Stimulated activated naive CD8-positive, alpha-beta T cell treated with anti-CD3 and anti-CD28 coated beads, Interleukin-15, Interleukin-2, amounts not matched to agents 100 ng/mL and 50 ng/mL, for 24 hours (primary cell): Measurements from ENCODE around the gene OPCML.

Experiments used
- H3K27ac Mint-ChIP-seq: one replicate; pipeline ENCODE4 v1.8.0; 2021; ENCODE audit warnings: mild to moderate bottlenecking, mixed read lengths
- H3K27me3 Mint-ChIP-seq: one replicate; pipeline ENCODE4 v1.8.0; 2021; ENCODE audit warnings: mixed read lengths
- H3K36me3 Mint-ChIP-seq: one replicate; pipeline ENCODE4 v1.8.0; 2021; ENCODE audit warnings: low read depth, mixed read lengths
- H3K4me1 Mint-ChIP-seq: one replicate; pipeline ENCODE4 v1.8.0; 2021; ENCODE audit warnings: low read depth, mixed read lengths
- H3K4me3 Mint-ChIP-seq: one replicate; pipeline ENCODE4 v1.8.0; 2021; ENCODE audit warnings: mild to moderate bottlenecking, mixed read lengths
- H3K9me3 Mint-ChIP-seq: one replicate; pipeline ENCODE4 v1.8.0; 2021; ENCODE audit warnings: mixed read lengths

Gene OPCML

DNA sequence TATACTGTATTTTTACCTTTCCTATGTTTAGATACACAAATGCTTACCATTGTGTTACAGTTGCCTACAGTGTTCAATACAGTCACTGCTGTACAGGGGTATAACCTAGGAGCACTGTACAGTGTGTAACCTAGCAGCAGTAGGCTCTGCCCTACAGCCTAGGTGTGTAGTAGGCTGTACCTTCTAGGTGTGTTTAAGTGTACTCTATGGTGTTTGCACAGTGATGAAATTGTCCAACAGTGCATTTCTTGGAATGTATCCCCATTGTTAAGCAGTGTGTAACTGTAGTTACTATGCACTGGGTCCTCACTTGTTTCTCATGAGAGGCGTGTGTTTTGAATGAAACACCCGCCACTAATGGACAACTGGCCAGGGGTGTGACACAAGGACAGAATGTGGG is 269.0 kb downstream of the OPCML start:
- Mint-ChIP-seq H3K9me3 (no peaks in the 10 kb centered on the region), H3K27ac (no peak overlapping the region), H3K4me1 (no peaks in the 10 kb centered on the region), H3K4me3 (no peak overlapping the region), H3K36me3 (no peaks in the 10 kb centered on the region), H3K27me3 (peaks cover 6% of the 10 kb centered on the region)

DNA sequence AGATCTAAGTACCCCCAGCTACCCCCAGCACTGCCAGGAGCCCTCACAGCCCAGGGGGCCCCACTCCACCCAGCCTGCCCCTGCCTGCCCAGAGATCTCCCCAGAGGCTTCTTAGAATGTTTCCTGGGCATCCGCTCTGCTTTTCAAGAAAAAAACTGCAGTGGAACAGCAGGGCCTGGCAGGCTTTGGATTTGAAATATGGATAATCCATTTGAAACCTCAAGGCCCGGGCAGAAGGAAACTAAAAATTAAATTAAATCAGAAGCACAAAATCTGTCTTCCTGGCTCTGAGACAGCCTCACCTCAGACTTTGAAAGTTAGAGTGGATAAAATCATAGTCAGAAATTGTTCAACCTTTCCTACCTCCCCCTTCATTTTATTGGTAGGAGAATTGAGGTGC is 273.6 kb downstream of the OPCML start:
- Mint-ChIP-seq H3K27ac (no peak overlapping the region), H3K36me3 (no peaks in the 10 kb centered on the region), H3K4me1 (no peaks in the 10 kb centered on the region), H3K4me3 (no peak overlapping the region), H3K9me3 (peaks cover 10% of the 10 kb centered on the region), H3K27me3 (no peaks in the 10 kb centered on the region)

DNA sequence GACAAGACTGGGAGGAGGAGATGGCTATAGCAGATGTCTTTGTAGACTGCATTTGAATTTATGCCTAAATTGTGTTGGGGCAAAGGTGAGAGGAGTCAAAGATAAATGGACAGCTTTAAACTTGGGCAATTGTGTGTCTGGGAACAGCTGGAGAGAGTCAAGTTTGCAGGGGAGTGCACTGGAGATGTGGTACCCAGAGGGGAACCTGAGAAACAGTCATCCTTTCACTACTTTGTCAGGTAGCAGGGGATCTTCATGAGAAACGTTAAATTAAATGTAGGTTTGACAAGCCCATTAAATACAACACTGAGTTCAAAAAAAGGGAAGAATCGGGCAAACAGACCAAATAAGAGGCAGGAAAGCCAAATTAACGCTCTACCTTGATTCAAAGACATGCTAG is 277.7 kb downstream of the OPCML start:
- no peaks in the 10 kb centered on the region for H3K4me1 Mint-ChIP-seq
- no peaks in the 10 kb centered on the region for H3K27me3 Mint-ChIP-seq
- H3K27ac Mint-ChIP-seq: no peak overlapping the region
- no peaks in the 10 kb centered on the region for H3K36me3 Mint-ChIP-seq
- peaks cover 11% of the 10 kb centered on the region for H3K9me3 Mint-ChIP-seq
- H3K4me3 Mint-ChIP-seq: no peak overlapping the region

DNA sequence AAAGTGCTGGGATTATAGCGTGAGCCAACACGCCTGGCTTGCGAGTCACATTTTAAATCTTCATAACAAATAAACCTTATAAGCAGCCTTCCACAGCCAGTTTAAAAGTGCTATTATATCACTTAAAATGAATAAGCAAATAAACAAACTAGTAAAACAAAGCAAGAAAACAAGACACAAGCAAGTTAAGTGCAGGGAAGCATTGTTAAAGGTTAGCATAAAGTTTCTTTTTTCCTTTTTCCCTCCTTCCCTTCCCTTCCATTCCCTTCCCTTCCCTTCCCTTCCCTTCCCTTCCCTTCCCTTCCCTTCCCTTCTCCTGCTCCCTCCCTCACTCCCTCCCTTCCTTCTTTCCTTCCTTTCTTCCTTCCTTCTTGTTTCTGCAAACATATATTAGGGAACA is 278.7 kb downstream of the OPCML start:
- no peak overlapping the region for H3K27ac Mint-ChIP-seq
- no peak overlapping the region for H3K4me3 Mint-ChIP-seq
- no peaks in the 10 kb centered on the region for H3K27me3 Mint-ChIP-seq
- no peaks in the 10 kb centered on the region for H3K36me3 Mint-ChIP-seq
- no peaks in the 10 kb centered on the region for H3K4me1 Mint-ChIP-seq
- H3K9me3 Mint-ChIP-seq: peaks cover 11% of the 10 kb centered on the region

DNA sequence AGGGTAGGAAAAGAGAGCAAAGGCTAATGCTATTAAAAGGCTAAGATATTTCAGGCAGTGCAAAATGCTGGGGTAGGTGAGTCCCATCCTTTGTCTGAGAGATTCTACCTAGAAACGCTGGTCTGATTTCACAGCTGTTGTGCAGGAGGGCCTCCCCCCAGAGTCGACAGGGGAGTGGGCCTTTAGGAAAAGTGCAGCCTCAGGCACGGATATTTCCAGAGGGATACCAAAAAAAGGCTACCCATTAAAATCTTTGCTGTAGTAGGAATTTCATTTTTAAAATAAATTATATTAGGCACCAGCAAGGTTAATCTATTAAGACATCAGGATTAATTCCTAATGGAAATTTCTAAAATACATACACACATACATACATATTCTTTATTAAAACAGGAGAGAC is 280.5 kb downstream of the OPCML start:
- H3K36me3 Mint-ChIP-seq: no peaks in the 10 kb centered on the region
- H3K4me1 Mint-ChIP-seq: no peaks in the 10 kb centered on the region
- H3K27me3 Mint-ChIP-seq: no peaks in the 10 kb centered on the region
- peaks cover 11% of the 10 kb centered on the region for H3K9me3 Mint-ChIP-seq
- no peak overlapping the region for H3K4me3 Mint-ChIP-seq
- H3K27ac Mint-ChIP-seq: no peak overlapping the region

DNA sequence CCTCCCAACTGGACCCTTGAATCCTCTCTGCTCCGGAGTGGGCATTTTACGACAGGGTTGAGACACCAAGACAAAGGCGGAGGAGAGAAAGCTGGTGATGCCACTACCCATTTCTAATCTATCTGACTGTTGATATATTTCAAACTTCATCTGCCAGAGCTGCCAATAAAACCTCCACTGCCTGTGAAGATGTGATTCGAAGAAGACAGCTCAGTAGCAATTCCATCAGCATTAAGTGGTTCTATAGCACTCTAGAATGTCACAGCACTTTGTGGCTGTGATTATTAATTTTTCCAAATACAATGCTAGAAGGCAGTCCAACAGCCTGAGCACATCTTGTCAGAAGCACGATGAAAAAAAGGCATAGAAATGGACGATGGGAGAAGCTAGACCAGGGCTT is 282.8 kb downstream of the OPCML start:
- H3K36me3 Mint-ChIP-seq: no peaks in the 10 kb centered on the region
- H3K27ac Mint-ChIP-seq: no peak overlapping the region
- no peak overlapping the region for H3K4me3 Mint-ChIP-seq
- peaks cover 5% of the 10 kb centered on the region for H3K9me3 Mint-ChIP-seq
- no peaks in the 10 kb centered on the region for H3K4me1 Mint-ChIP-seq
- H3K27me3 Mint-ChIP-seq: no peaks in the 10 kb centered on the region

DNA sequence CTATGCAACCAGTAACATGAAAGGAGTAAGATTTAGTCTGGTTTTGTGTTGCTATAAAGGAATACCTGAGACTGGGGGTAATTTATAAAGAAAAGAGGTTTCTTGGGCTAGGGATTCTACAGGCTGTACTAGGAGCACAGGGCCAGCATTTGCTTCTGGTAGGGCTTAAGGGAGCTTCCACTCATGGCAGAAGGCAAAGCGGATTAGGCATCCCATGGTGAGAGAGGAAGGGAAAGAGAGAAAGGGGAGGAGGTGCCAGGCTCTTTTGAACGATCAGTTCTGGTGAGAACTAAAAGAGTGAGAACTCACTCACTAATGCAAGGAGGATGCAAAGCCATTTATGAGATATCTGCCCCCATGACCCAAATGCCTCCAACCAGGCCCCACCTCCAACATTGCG is 283.2 kb downstream of the OPCML start:
- Mint-ChIP-seq H3K4me3 (no peak overlapping the region), H3K27ac (no peak overlapping the region), H3K36me3 (no peaks in the 10 kb centered on the region)

DNA sequence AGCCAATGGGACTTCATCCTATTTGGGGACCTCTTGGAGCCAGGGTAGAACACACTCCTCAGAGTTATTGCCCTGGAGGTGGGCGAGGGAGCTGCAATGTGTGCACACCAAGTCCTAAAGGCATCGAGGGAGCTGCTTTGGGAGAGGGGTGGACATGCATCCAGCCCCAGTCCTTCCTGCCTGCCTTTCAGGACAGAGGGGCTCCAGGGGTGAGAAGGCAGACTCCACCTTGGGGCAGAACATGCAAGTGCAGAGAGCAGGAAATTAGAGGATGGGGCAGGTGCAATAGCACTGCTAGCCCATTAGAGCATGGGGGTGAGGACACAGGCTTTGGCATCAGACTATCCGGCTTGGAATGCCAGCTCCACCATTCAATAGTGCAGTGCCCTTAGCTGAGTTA is 288.5 kb downstream of the OPCML start:
- Mint-ChIP-seq H3K27me3 (no peaks in the 10 kb centered on the region), H3K36me3 (no peaks in the 10 kb centered on the region), H3K9me3 (peaks cover 5% of the 10 kb centered on the region), H3K4me3 (no peak overlapping the region), H3K27ac (no peak overlapping the region), H3K4me1 (no peaks in the 10 kb centered on the region)

More for the DNA sequence above, 283.2 kb downstream of the OPCML start:
- H3K9me3 Mint-ChIP-seq: peaks cover 3% of the 10 kb centered on the region
- H3K27me3 Mint-ChIP-seq: no peaks in the 10 kb centered on the region
- H3K4me1 Mint-ChIP-seq: no peaks in the 10 kb centered on the region

DNA sequence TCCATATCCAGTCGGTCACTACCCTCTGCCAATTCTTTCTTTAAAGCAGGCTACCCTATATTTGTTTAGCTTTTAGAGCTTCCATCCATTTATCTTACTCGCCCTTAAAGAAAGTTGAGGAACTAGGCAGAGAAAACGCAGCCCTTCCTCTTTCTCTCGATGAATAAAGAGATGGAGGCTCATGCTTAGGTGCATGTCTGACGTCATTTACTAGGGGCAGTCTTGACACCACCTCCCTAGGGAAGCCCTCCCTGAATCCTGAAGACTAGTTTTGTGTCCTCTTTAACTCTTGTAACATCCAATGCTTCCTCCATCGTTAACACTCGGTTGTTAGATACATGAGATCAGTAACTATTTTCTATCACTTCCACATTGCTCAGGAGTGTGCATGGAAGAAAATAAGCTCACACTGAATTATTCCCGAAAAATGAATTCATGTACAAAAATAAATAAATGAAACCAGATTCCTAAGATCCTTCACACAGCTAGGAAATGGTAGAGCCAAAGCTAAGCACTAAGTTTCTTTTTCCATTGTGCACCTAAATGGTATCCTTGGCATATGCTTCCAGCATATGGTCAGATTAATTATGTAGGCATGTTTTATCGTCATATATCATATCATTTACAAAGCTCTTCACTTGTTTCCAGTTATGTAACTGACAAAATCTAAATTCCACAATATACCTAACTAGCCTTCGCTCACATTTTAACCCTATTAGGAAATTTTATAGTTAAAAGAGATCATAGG is 291.2 kb downstream of the OPCML start:
- Mint-ChIP-seq H3K27me3 (no peaks in the 10 kb centered on the region), H3K4me1 (no peaks in the 10 kb centered on the region), H3K9me3 (peaks cover 5% of the 10 kb centered on the region), H3K4me3 (no peak overlapping the region), H3K36me3 (no peaks in the 10 kb centered on the region), H3K27ac (no peak overlapping the region)

DNA sequence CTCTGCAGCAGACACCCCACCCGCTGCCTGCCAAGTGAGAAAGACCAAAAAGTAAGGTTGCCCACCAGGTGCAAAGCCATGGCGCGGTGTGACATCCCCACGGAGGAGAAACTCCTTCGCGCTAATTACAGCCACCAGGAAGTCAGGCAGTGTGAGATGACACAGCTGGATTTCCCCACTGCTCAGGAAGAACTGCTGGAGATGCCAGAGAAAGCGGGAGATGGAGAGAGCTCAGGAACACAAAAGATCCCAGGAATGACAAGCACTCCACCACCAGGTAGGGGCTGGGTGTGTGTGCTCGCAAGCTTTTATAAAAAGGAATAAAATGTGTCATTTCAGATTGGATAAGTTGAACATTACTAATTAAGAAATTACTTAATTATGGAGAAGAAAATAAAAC is 292.7 kb downstream of the OPCML start:
- Mint-ChIP-seq H3K9me3 (peaks cover 5% of the 10 kb centered on the region), H3K27me3 (no peaks in the 10 kb centered on the region), H3K4me1 (no peaks in the 10 kb centered on the region), H3K36me3 (no peaks in the 10 kb centered on the region), H3K4me3 (no peak overlapping the region), H3K27ac (no peak overlapping the region)

DNA sequence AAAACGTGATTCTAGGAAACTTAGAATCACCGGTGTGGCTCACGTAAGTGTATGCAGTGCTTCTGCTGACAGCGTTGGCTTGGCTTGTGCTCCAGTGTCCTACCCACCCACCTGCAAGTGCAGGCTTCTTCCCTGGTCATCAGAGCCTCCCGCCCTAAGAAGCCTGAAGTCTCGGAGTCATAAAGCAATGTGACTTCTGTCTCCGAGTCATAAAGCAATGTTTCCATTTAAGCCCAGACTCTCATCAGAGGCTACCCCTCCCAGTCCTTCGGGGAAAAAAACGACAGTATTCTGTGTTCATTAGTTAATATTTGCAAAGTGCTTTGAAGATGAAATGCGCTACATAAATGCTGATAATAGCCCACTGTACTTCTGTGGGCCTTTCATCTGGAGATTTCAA is 293.8 kb downstream of the OPCML start:
- H3K4me1 Mint-ChIP-seq: no peaks in the 10 kb centered on the region
- no peaks in the 10 kb centered on the region for H3K36me3 Mint-ChIP-seq
- H3K9me3 Mint-ChIP-seq: peaks cover 5% of the 10 kb centered on the region
- no peak overlapping the region for H3K27ac Mint-ChIP-seq
- H3K4me3 Mint-ChIP-seq: no peak overlapping the region
- no peaks in the 10 kb centered on the region for H3K27me3 Mint-ChIP-seq

DNA sequence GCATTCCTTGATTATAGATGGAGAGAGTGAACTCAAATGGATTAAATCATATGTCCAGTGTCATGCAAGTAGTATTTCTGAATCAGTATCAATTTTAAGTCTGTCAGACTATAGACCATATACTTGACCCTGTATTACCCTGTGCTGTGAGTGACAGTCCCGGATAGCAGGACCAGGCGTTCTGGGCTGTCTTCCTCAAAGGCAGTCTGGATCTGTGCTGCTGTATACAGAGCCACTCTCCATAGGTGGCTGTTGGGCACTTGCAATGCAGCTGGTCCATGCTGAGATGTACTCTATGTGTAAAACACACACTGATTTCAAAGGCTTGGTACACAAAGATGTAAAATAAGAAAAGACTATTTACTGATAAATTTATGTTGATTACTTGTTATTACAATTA is 294.3 kb downstream of the OPCML start:
- H3K4me3 Mint-ChIP-seq: no peak overlapping the region
- H3K27me3 Mint-ChIP-seq: no peaks in the 10 kb centered on the region
- no peak overlapping the region for H3K27ac Mint-ChIP-seq
- no peaks in the 10 kb centered on the region for H3K4me1 Mint-ChIP-seq
- peaks cover 5% of the 10 kb centered on the region for H3K9me3 Mint-ChIP-seq
- no peaks in the 10 kb centered on the region for H3K36me3 Mint-ChIP-seq

DNA sequence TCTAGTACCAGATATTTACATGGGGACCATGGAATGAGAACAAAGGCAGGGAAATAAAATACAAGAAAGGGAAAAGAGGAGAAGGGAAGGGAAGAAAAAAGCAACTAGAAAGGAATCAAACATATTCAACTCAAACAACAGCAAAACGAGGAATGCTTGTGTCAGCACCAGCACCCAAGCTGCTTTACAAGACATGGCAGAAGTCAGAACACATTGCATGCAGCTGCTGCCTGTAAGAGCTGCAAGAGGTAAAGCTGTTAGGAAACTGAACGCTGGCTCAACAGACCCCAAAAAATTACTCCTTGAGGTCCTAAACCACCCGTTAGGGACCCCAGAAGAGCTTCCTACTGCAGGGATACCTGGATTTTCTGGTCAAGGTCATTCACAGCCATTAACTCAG is 296.9 kb downstream of the OPCML start:
- Mint-ChIP-seq H3K4me3 (no peak overlapping the region), H3K27ac (no peak overlapping the region), H3K9me3 (peaks cover 2% of the 10 kb centered on the region), H3K4me1 (no peaks in the 10 kb centered on the region), H3K36me3 (no peaks in the 10 kb centered on the region), H3K27me3 (no peaks in the 10 kb centered on the region)

DNA sequence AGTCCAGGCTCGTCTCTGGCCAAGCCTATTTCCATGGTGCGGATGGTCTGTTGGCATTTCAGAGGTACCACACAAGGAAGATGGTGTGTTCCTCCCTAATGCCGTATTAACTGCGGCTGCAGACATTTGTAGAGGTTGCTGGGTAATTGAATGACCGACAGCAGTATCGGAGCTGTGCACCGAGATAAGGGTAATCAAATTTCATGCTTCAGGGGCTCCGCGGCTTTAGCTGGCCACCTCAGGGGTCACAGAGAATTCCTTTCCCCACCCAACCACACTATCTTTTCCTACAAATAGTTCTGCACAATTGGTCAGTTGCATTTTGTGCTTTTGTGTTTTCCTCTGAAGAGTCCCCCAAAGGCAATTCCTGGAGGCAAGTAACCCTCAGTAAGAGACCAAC is 297.4 kb downstream of the OPCML start:
- Mint-ChIP-seq H3K36me3 (no peaks in the 10 kb centered on the region), H3K4me3 (no peak overlapping the region), H3K27ac (no peak overlapping the region), H3K4me1 (no peaks in the 10 kb centered on the region), H3K9me3 (no peaks in the 10 kb centered on the region), H3K27me3 (no peaks in the 10 kb centered on the region)

DNA sequence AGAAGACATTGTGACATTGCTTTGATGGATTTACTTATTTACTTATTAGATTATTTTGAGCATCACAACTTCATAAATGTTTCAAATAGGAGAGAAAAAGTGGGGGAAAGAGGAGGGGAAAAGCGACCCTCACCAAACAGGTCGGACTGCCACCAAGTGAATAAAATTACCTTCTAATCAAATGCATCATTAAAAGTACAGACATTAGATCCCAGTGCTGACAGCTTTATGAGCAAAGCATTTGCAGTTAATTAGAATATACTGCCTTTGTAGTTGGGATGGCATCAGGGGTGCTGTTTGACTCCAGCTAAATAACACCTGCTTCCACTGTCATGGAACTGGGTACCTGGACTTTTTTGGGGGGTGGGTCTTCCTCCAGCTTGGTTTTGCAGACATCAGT is 299.6 kb downstream of the OPCML start:
- H3K36me3 Mint-ChIP-seq: no peaks in the 10 kb centered on the region
- no peak overlapping the region for H3K4me3 Mint-ChIP-seq
- H3K27me3 Mint-ChIP-seq: peaks cover 7% of the 10 kb centered on the region
- no peaks in the 10 kb centered on the region for H3K9me3 Mint-ChIP-seq
- no peaks in the 10 kb centered on the region for H3K4me1 Mint-ChIP-seq
- H3K27ac Mint-ChIP-seq: no peak overlapping the region

DNA sequence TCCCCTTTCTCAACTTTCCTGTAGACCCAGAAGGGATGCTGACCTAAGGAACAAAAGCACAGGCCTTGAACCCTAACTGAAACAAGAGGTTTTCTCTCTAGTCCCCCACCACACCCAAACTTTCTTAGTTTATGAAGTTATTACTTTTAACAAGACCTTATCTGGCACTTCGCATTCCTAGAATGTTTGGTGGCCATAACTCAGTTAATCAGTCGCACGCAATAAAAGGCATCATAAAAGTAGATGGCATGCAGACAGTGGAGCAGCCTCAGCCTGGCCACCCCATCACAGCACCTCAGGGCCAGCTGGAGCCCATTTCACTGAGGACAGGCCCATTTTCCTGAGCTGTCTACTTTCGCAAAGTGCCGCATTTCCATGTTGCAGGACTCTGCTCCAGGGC is 301.9 kb downstream of the OPCML start:
- no peak overlapping the region for H3K4me3 Mint-ChIP-seq
- no peak overlapping the region for H3K27ac Mint-ChIP-seq
- H3K36me3 Mint-ChIP-seq: no peaks in the 10 kb centered on the region
- no peaks in the 10 kb centered on the region for H3K9me3 Mint-ChIP-seq
- H3K27me3 Mint-ChIP-seq: peaks cover 7% of the 10 kb centered on the region
- H3K4me1 Mint-ChIP-seq: no peaks in the 10 kb centered on the region
